GM19043 (cell line): ENCODE results near the gene AQP7.
"Not testable (repeated sequence)": the region's sequence is repeated elsewhere in the genome, so short reads cannot be mapped to it uniquely, and the experiment has no call there.

ENCODE experiments used
- ATAC-seq: cut with Tn5 transposase; IDR thresholded peaks from one replicate; pipeline ENCODE4 v1.9.1; 2021; ENCODE audit warnings: low read depth; ENCODE audit not compliant: unreplicated experiment

The AQP7 gene

GRCh38 chr9:33402371-33402770 is at the start of gene AQP7:
TSS of gene AQP7 (minus strand) at chr9:33402568. CDS start at chr9:33401262, 1,306 bp downstream.
- ATAC-seq: not testable (repeated sequence)

- ATAC-seq: no peak
These were observed 48.3 kb upstream of the AQP7 start for GRCh38 chr9:33450621-33451146.

- no peak for ATAC-seq
These were observed 47.3 kb upstream of the AQP7 start for GRCh38 chr9:33449715-33450114.

DNA sequence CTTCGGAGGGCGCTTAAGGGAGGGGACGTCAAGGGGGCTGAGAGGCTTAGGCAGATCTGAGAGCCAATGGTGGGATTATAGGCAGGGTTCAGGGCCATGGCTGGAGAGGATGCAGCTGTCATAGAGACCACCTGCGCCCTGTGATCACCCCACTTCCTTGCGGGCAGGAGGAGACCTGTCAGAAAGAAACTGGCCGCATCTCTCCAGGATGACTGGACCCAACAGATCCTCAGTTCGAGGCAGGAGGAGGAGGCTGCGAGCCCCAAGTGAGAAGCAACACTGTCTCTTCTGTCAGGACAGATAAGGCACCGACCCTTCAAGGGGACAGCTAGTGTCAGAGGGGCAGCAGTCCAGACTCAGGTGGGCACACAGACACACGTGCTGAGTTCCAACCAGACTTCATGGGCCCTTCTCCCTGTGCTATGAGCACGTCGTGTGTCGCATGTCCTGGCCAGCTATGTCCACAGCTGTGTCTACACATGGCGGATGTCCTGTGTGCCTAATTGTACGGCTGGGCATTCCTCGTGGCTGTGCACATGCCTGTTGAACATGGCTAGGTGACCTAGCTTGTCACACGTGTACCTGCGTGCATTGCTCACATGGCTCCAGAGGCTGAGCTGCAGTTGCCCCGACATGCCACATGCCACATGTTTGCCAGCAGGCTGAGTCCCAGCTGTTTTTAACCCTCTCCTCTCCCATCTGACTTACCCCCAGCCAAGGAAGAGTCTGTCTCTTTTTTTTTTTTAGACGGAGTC is 45.6 kb upstream of the AQP7 start:
- no peak for ATAC-seq

- no peak for ATAC-seq
These were observed 44.8 kb upstream of the AQP7 start, which contains the start of gene AQP3 for GRCh38 chr9:33446946-33447798. TSS of gene AQP3 (minus strand) at chr9:33447593. CDS start at chr9:33447530, 63 bp downstream.

- peak; percentile 88 for ATAC-seq
These were observed 44.0 kb upstream of the AQP7 start for GRCh38 chr9:33446240-33446945.

GRCh38 chr9:33445389-33446239 is 43.2 kb upstream of the AQP7 start:
- ATAC-seq: no peak

- no peak for ATAC-seq
These were observed 41.2 kb upstream of the AQP7 start for GRCh38 chr9:33443464-33444154.

DNA sequence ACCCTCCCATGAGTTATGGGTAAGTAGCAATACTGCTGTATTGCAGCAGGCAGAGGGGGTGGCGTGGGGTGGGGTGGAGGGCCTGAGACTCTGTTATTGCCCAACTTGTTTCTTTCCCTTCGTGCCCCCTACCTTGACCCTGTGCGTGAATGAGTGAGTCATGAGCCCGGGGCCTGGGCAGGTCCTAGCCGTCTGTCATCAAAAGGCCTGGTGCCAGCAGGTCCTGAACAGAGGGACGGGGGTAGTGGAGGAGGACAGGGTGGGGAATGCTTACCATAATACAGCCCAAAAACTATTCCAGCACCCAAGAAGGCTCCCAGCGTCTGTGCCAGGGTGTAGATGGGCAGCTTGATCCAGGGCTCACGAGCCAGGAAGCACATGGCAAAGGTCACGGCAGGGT is 40.7 kb upstream of the AQP7 start:
- no peak for ATAC-seq

DNA sequence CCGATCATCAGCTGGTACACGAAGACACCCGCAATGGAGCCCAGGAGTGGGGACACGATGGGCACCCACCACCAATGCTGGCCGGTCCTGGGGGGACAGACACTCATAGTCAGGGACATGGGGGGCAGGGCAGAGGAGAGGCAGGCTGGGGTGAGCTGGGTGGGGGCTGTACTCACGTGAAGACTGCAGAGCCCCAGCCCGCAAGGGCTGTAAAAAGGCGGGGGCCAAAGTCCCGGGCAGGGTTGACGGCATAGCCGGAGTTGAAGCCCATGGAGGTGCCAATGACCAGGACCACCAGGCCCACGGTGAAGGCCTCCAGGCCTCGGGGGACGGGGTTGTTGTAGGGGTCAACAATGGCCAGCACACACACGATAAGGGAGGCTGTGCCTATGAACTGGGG is 39.8 kb upstream of the AQP7 start:
- no peak for ATAC-seq

GRCh38 chr9:33440609-33441008 is 38.2 kb upstream of the AQP7 start:
- no peak for ATAC-seq

DNA sequence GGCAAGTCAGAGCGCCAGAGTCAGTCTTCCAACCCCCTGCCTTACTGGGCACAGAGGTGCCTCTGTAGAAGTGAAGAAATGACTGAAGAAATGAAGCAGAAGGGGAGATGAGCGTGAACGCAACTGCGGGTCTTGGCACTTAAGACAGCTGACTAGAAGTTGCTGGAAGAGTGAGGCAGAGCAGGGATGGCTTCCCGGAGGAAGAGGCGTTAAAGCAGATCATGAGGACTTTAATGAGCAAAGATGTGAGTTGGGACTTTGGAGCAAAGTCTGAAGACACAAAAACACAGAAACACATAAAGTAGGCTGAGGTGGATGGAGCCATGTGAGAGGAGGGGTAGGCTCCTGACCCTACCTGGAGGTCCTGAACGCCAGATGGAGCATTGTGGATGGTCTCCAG is 37.8 kb upstream of the AQP7 start:
- no peak for ATAC-seq

- no peak for ATAC-seq
These were observed 37.4 kb upstream of the AQP7 start for GRCh38 chr9:33439731-33440130.

DNA sequence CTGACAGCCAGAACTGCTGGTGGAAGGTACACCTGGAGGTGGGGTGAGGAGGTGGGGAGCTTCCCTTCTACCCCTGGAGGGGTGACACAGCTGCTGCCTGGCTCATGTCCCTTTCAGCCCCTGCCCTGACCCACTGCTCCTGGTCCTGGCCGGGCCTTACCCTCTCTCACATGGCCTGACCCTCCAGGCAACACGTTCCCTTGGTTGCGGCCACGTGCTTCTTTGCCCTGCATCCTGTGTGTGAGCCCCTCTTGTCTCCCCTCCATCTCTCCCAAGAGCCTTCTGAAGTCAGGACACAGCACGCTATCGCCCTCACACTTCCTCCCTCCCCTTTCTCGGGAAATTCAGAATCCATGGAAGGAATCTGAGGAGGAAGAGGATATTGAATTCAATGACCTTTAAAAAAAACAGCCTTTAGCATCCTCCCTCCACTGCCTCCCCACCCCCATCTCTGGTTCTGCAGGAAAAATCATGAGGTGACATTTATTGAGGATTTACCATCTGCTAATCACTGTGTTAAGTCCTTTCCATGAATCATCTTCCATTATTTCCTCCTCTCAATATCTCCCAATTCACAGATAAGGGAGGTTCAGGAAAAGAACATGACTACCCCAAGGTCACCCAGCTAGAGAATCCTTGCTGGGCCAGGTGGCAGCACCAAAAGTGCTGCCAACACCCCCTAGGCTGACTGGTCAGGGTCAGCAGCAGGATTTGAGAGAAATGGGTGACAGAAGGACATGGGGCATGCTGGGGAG is 36.7 kb upstream of the AQP7 start:
- no peak for ATAC-seq

DNA sequence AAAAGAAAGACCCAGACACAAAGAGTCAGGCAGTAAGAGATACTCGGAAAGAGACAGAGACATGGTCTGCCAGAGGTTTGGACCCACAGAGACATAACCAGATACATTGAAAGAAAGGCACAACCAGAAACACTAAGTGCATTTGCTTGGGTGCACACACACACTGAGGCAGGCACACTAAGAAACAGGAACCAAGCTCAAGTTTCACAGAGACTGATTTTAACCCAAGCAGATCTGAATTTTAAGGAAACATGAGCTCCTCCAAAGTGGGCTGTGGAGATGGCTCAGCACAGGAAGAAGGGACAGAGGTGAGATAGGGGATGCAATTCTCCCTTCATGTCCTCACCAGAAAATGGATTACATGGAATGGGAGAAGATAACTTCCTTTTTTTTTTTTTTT is 35.5 kb upstream of the AQP7 start:
- no peak for ATAC-seq

DNA sequence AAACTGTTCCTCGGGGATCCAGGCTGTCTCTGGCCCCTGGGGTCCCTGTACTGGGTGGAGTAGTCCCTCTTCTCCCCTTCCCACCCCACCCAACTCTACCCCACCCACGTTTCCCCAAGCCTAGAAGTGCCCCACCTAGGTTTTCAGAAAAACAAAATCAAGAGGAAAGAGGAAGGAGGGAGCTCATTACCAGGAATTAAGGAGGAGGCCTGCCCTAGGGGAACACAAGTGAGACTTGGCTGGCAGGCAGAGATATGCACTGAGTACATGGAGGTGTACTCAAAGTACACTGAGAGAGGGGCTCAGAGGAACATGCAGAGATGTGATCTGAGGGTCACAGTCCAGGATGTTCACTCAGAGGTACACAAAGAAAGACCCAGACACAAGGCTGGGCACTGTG is 34.8 kb upstream of the AQP7 start:
- ATAC-seq: no peak

DNA sequence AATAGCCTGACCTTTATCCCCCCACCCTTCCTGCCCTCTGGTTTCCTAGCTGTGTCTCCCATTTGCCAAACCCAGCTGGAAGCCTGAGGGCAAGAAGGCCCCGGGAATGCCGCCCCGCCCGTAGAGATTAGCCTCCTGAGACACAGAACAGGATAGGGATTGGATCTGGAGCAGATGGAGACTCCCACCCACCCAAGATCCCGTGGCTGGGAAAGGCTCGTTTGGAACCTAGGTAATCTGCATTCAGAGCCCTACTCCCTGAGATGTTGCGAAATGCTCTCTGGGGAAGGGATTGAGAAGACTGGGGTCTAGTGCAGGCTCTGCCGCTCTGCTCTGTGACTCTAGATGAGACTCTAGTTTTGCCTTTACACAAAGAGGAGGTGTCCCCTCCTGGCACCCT is 34.1 kb upstream of the AQP7 start:
- ATAC-seq: no peak

DNA sequence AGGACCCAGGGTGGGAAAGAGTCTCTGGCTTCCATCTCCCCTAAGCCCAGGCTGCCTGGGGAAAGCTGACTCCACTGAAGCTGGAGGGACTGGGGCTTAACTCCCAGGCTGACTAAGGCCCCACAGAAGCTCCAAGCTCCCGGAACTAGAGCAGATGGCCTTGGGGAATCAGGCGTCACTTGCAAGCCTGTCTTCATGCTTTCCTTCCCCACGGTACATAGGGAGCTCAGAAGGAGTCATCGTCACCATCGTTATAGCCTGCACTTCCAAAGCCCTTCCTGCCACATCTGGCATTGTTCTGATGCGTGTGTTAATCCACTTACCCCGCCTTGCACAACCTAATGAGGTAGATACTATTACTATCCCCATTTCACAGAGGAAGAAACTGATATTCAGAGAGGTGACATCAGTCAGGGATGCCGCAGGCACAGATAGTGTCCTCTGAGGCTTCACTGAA is 33.5 kb upstream of the AQP7 start:
- ATAC-seq: no peak
